HepG2 (cell line): ENCODE data around the gene ENDOU. TPM values are rescaled to one million over a fixed set of nuclear protein-coding genes. Genes with fewer than 3 reads are reported as not detected.

Experiments used
- FOXM1 ChIP-seq: sonication (generic); formaldehyde crosslinking; IDR thresholded peaks from 2 replicates; pipeline ENCODE4 v1.5.0; 2020; ENCODE audit warnings: missing genetic modification reagents
- GTF3A ChIP-seq: sonication (generic); formaldehyde crosslinking; conservative IDR thresholded peaks from 2 replicates; pipeline ENCODE4 v1.4.0; 2020; ENCODE audit warnings: mild to moderate bottlenecking, missing genetic modification reagents
- HMG20A ChIP-seq: IDR thresholded peaks from 2 replicates; pipeline ENCODE4 v1.6.1; 2016; ENCODE audit warnings: borderline replicate concordance
- KMT2B ChIP-seq: IDR thresholded peaks from 2 replicates; pipeline ENCODE4 v1.6.1; 2016; ENCODE audit warnings: missing genetic modification reagents, missing compliant biosample characterization
- MTF2 ChIP-seq: sonication (generic); formaldehyde crosslinking; IDR thresholded peaks from 2 replicates; pipeline ENCODE4 v1.5.0; 2020; ENCODE audit warnings: missing genetic modification reagents, borderline replicate concordance
- POGZ ChIP-seq: sonication (generic); formaldehyde crosslinking; IDR thresholded peaks from 2 replicates; pipeline ENCODE4 v1.4.0; 2020; ENCODE audit warnings: mild to moderate bottlenecking, missing genetic modification reagents
- ZKSCAN5 ChIP-seq: sonication (generic); formaldehyde crosslinking; IDR thresholded peaks from 2 replicates; pipeline ENCODE4 v1.5.1; 2020; ENCODE audit warnings: mild to moderate bottlenecking, missing genetic modification reagents
- ZNF260 ChIP-seq: sonication (generic); formaldehyde crosslinking; IDR thresholded peaks from 2 replicates; pipeline ENCODE4 v1.4.0; 2020; ENCODE audit warnings: missing genetic modification reagents, low read depth, mild to moderate bottlenecking, borderline replicate concordance
- ZNF44 ChIP-seq: sonication (generic); formaldehyde crosslinking; IDR thresholded peaks from 2 replicates; pipeline ENCODE4 v1.5.1; 2020; ENCODE audit warnings: mild to moderate bottlenecking, missing genetic modification reagents
- ZNF672 ChIP-seq: sonication (generic); formaldehyde crosslinking; IDR thresholded peaks from 2 replicates; pipeline ENCODE4 v1.8.1; 2022; ENCODE audit warnings: missing genetic modification reagents
- polyA plus RNA-seq, 8 experiments: library from polyadenylated mRNA; depleted of rRNA in 3 of 8; stranded (reverse) in 7 of 8; unstranded in 1 of 8; fragments of >200 nt; fragmentation: Illumina TruSeq in 4 of 8; extraction: Trizol in 4 of 8; gene quantifications; 2 replicates each; pipeline versions ENCODE4 v1.2.1 to v1.2.3, GENCODE V29; 2011 to 2016; ENCODE audit warnings: low read depth in 4 of 8, missing spikeins in 1 of 8, mixed read lengths in 1 of 8; ENCODE audit not compliant: insufficient read depth in 1 of 8
- total RNA-seq, 5 experiments: library from RNA; depleted of rRNA; stranded (reverse); fragments of >200 nt; fragmentation: Illumina TruSeq; extraction: Trizol; gene quantifications; 2 replicates each; pipeline ENCODE4 v1.2.3, GENCODE V29; 2016; ENCODE audit warnings: low read depth in 1 of 5
- TF ChIP-seq, protein P1 (sequence below): sonication (generic); formaldehyde crosslinking; IDR thresholded peaks from 2 replicates; pipeline ENCODE4 v1.4.0; 2020; ENCODE audit warnings: missing genetic modification reagents
- TF ChIP-seq, protein P2 (sequence below): sonication (generic); formaldehyde crosslinking; IDR thresholded peaks from 2 replicates; pipeline ENCODE4 v1.5.1; 2020; ENCODE audit warnings: mild to moderate bottlenecking, missing genetic modification reagents, moderate library complexity
- TF ChIP-seq, protein P3 (sequence below): sonication (generic); formaldehyde crosslinking; IDR thresholded peaks from 2 replicates; pipeline ENCODE4 v1.5.0; 2020; ENCODE audit warnings: mild to moderate bottlenecking, missing genetic modification reagents
- TF ChIP-seq, protein P4 (sequence below): IDR thresholded peaks from 2 replicates; pipeline ENCODE4 v1.6.1; 2012; ENCODE audit warnings: low read depth, low read length, improper control_type of control experiment

ENDOU gene
- total and polyA plus RNA-seq, 2 of the 13 experiments (the other 11 are each of a cell fraction or from before 2014, with no cell fraction given): not detected

DNA sequence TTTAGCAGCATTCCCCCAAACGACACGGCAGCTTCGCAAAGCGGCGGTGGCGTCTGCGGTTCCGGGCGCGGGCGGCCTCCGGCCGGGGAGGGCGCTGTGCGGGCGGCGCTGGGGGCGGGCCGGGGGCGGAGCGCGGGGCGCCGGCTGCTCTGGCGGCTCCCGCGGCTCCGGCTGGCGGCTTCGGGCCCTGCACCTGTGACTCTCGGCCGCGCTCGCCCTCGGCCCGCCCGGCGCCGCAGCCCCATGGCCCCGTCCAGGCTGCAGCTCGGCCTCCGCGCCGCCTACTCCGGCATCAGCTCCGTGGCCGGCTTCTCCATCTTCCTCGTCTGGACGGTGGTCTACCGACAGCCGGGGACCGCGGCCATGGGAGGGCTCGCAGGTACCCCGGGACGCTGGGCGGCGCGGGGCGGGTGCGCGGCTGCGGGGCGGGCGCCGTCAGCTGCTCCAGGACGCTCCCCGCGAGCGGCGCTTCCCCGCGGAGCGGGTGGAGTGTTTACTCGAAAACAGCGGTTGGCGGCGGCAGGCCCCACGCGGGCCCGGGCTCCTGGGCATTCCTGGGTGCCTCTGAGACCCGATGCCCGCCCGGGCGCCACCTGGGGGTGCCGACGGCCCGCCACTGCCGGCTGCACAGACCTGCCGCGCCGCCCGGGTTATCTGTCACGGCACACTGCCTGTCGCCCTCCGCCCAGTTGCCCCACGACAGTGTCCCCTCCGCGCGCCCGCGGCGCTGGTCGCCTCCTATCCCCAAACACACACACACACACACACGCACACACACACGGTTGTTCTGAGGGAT is 48.0 kb upstream of the ENDOU start, which contains the start of gene SLC48A1 (continued):
- TF ChIP-seq KMT2B (CRISPR knock-in tag) (no peak), MTF2 (no peak), ZNF260 (CRISPR knock-in tag) (no peak), ZNF672 (CRISPR knock-in tag) (no peak), ZNF44 (CRISPR knock-in tag) (no peak), ZKSCAN5 (CRISPR knock-in tag) (no peak), GTF3A (no peak), POGZ (no peak), FOXM1 (no peak), HMG20A (CRISPR knock-in tag) (no peak)
- TF ChIP-seq, protein P1, sequence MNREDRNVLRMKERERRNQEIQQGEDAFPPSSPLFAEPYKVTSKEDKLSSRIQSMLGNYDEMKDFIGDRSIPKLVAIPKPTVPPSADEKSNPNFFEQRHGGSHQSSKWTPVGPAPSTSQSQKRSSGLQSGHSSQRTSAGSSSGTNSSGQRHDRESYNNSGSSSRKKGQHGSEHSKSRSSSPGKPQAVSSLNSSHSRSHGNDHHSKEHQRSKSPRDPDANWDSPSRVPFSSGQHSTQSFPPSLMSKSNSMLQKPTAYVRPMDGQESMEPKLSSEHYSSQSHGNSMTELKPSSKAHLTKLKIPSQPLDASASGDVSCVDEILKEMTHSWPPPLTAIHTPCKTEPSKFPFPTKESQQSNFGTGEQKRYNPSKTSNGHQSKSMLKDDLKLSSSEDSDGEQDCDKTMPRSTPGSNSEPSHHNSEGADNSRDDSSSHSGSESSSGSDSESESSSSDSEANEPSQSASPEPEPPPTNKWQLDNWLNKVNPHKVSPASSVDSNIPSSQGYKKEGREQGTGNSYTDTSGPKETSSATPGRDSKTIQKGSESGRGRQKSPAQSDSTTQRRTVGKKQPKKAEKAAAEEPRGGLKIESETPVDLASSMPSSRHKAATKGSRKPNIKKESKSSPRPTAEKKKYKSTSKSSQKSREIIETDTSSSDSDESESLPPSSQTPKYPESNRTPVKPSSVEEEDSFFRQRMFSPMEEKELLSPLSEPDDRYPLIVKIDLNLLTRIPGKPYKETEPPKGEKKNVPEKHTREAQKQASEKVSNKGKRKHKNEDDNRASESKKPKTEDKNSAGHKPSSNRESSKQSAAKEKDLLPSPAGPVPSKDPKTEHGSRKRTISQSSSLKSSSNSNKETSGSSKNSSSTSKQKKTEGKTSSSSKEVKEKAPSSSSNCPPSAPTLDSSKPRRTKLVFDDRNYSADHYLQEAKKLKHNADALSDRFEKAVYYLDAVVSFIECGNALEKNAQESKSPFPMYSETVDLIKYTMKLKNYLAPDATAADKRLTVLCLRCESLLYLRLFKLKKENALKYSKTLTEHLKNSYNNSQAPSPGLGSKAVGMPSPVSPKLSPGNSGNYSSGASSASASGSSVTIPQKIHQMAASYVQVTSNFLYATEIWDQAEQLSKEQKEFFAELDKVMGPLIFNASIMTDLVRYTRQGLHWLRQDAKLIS (CRISPR knock-in tag): no peak
- TF ChIP-seq, protein P2, sequence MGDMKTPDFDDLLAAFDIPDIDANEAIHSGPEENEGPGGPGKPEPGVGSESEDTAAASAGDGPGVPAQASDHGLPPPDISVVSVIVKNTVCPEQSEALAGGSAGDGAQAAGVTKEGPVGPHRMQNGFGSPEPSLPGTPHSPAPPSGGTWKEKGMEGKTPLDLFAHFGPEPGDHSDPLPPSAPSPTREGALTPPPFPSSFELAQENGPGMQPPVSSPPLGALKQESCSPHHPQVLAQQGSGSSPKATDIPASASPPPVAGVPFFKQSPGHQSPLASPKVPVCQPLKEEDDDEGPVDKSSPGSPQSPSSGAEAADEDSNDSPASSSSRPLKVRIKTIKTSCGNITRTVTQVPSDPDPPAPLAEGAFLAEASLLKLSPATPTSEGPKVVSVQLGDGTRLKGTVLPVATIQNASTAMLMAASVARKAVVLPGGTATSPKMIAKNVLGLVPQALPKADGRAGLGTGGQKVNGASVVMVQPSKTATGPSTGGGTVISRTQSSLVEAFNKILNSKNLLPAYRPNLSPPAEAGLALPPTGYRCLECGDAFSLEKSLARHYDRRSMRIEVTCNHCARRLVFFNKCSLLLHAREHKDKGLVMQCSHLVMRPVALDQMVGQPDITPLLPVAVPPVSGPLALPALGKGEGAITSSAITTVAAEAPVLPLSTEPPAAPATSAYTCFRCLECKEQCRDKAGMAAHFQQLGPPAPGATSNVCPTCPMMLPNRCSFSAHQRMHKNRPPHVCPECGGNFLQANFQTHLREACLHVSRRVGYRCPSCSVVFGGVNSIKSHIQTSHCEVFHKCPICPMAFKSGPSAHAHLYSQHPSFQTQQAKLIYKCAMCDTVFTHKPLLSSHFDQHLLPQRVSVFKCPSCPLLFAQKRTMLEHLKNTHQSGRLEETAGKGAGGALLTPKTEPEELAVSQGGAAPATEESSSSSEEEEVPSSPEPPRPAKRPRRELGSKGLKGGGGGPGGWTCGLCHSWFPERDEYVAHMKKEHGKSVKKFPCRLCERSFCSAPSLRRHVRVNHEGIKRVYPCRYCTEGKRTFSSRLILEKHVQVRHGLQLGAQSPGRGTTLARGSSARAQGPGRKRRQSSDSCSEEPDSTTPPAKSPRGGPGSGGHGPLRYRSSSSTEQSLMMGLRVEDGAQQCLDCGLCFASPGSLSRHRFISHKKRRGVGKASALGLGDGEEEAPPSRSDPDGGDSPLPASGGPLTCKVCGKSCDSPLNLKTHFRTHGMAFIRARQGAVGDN (CRISPR knock-in tag): peak; percentile 63
- TF ChIP-seq, protein P3, sequence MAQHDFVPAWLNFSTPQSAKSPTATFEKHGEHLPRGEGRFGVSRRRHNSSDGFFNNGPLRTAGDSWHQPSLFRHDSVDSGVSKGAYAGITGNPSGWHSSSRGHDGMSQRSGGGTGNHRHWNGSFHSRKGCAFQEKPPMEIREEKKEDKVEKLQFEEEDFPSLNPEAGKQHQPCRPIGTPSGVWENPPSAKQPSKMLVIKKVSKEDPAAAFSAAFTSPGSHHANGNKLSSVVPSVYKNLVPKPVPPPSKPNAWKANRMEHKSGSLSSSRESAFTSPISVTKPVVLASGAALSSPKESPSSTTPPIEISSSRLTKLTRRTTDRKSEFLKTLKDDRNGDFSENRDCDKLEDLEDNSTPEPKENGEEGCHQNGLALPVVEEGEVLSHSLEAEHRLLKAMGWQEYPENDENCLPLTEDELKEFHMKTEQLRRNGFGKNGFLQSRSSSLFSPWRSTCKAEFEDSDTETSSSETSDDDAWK (CRISPR knock-in tag): no peak
- TF ChIP-seq, protein P4, sequence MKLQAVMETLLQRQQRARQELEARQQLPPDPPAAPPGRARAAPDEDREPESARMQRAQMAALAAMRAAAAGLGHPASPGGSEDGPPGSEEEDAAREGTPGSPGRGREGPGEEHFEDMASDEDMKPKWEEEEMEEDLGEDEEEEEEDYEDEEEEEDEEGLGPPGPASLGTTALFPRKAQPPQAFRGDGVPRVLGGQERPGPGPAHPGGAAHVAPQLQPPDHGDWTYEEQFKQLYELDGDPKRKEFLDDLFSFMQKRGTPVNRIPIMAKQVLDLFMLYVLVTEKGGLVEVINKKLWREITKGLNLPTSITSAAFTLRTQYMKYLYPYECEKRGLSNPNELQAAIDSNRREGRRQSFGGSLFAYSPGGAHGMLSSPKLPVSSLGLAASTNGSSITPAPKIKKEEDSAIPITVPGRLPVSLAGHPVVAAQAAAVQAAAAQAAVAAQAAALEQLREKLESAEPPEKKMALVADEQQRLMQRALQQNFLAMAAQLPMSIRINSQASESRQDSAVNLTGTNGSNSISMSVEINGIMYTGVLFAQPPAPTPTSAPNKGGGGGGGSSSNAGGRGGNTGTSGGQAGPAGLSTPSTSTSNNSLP: no peak
